HepG2 (cell line): ENCODE measurements around the gene NOTUM. TPM values are rescaled to one million over a fixed set of nuclear protein-coding genes. Genes with fewer than 3 reads are reported as not detected.

Experiments used
- FOXK1 ChIP-seq: sonication (generic); formaldehyde crosslinking; IDR thresholded peaks from 2 replicates; pipeline ENCODE4 v1.4.0; 2020; ENCODE audit warnings: low read depth, missing genetic modification reagents, borderline replicate concordance
- HNRNPH1 ChIP-seq: fragments of 200-400 bp; formaldehyde crosslinking; optimal IDR thresholded peaks from 2 replicates; pipeline ENCODE3; 2017; ENCODE audit warnings: mild to moderate bottlenecking, low read depth, low read length
- HNRNPL ChIP-seq: fragments of 200-400 bp; formaldehyde crosslinking; IDR thresholded peaks from 2 replicates; pipeline ENCODE4 v1.6.1; 2017; ENCODE audit warnings: mild to moderate bottlenecking, low read depth, low read length
- MTA3 ChIP-seq: sonication (generic); formaldehyde crosslinking; IDR thresholded peaks from 2 replicates; pipeline ENCODE4 v1.4.0; 2020; ENCODE audit warnings: missing genetic modification reagents
- NONO ChIP-seq, 2 experiments: fragments of 450-650 bp in 1 of 2; sonication (generic) in 1 of 2; formaldehyde crosslinking in 1 of 2; IDR thresholded peaks in 1 of 2; conservative IDR thresholded peaks in 1 of 2; 2 replicates each; pipeline versions ENCODE4 v1.6.1 to v1.8.0; 2017 to 2022; ENCODE audit warnings: mild to moderate bottlenecking in 1 of 2, missing genetic modification reagents in 1 of 2, moderate library complexity in 1 of 2
- SNAI1 ChIP-seq: sonication (generic); formaldehyde crosslinking; IDR thresholded peaks from 2 replicates; pipeline ENCODE4 v1.5.0; 2020; ENCODE audit warnings: mild to moderate bottlenecking, missing genetic modification reagents, borderline replicate concordance
- ZFAT ChIP-seq: sonication (generic); formaldehyde crosslinking; conservative IDR thresholded peaks from 2 replicates; pipeline ENCODE4 v1.8.1; 2023; ENCODE audit warnings: missing genetic modification reagents, inconsistent platforms
- ZNF672 ChIP-seq: sonication (generic); formaldehyde crosslinking; IDR thresholded peaks from 2 replicates; pipeline ENCODE4 v1.8.1; 2022; ENCODE audit warnings: missing genetic modification reagents
- ZNF839 ChIP-seq: sonication (generic); formaldehyde crosslinking; IDR thresholded peaks from 2 replicates; pipeline ENCODE4 v1.4.0; 2020; ENCODE audit warnings: missing genetic modification reagents, mild to moderate bottlenecking, borderline replicate concordance
- polyA plus RNA-seq, 8 experiments: library from polyadenylated mRNA; depleted of rRNA in 3 of 8; stranded (reverse) in 7 of 8; unstranded in 1 of 8; fragments of >200 nt; fragmentation: Illumina TruSeq in 4 of 8; extraction: Trizol in 4 of 8; gene quantifications; 2 replicates each; pipeline versions ENCODE4 v1.2.1 to v1.2.3, GENCODE V29; 2011 to 2016; ENCODE audit warnings: low read depth in 4 of 8, missing spikeins in 1 of 8, mixed read lengths in 1 of 8; ENCODE audit not compliant: insufficient read depth in 1 of 8
- total RNA-seq, 5 experiments: library from RNA; depleted of rRNA; stranded (reverse); fragments of >200 nt; fragmentation: Illumina TruSeq; extraction: Trizol; gene quantifications; 2 replicates each; pipeline ENCODE4 v1.2.3, GENCODE V29; 2016; ENCODE audit warnings: low read depth in 1 of 5
- TF ChIP-seq, protein P1 (sequence below): sonication (generic); formaldehyde crosslinking; IDR thresholded peaks from 2 replicates; pipeline ENCODE4 v1.5.0; 2020; ENCODE audit warnings: mild to moderate bottlenecking, missing genetic modification reagents
- TF ChIP-seq, protein P2 (sequence below): sonication (generic); formaldehyde crosslinking; IDR thresholded peaks from 2 replicates; pipeline ENCODE4 v1.4.0; 2020; ENCODE audit warnings: missing genetic modification reagents

The NOTUM gene
- total and polyA plus RNA-seq, 2 of the 13 experiments (the other 11 are each of a cell fraction or from before 2014, with no cell fraction given), result 150 to 160 TPM

DNA sequence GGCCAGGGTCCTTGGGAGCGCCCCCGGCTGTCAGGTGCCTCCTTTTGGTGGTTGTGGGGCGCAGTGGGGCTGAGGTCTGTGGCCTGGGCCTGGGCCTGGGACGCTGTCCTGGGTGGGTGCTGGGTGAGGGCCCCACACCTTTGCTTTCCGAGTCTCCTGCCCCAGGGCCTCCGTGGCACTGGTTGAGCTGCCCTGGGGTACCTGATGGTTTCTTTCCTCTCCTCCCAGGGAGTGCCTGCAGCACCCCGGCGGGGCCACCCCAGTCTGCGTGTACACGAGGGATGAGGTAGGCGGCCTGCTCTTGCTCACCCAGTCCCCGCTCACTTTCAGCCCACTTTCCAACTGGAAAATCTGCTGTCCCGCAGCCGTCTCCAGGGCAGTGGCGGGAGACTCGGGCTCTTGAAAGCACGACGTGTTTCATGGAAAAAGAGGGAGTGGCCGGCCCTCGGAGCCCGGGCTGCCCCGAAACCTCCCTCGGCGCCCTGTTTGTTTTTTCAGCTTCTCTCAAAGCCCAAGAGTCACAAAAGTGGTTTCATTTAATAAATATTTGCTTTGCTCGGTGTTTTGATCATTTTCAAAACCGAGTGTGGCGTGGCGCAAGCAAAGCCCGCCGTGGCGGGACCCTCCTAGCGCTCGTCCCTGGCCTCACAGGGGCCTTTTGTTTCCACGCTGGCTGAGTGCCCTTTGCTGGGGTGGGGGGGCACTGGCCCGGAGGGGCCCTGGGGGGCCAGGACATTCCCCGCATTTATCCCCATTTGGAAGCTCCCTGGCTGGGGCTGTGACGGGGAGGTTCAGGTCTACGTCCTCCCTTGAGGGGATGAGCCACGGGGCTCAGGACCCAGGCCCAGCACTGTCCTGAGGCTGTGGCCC is 33.8 kb upstream of the NOTUM start (continued):
- TF ChIP-seq HNRNPH1, result peak; percentile 34
- TF ChIP-seq, protein P1, sequence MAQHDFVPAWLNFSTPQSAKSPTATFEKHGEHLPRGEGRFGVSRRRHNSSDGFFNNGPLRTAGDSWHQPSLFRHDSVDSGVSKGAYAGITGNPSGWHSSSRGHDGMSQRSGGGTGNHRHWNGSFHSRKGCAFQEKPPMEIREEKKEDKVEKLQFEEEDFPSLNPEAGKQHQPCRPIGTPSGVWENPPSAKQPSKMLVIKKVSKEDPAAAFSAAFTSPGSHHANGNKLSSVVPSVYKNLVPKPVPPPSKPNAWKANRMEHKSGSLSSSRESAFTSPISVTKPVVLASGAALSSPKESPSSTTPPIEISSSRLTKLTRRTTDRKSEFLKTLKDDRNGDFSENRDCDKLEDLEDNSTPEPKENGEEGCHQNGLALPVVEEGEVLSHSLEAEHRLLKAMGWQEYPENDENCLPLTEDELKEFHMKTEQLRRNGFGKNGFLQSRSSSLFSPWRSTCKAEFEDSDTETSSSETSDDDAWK, result no peak
- no peak for TF ChIP-seq ZFAT (CRISPR knock-in tag)
- TF ChIP-seq SNAI1 (CRISPR knock-in tag), result no peak
- TF ChIP-seq FOXK1 (CRISPR knock-in tag), result peak; percentile 45; the same call in 1 of the 2 replicates
- no peak for TF ChIP-seq ZNF839 (CRISPR knock-in tag)
- no peak for TF ChIP-seq MTA3 (CRISPR knock-in tag)
- peak; percentile 65; the same call in 1 of the 2 replicates for TF ChIP-seq HNRNPL
- TF ChIP-seq NONO (IDR thresholded peaks at IDR 0.05), result no peak
- no peak for TF ChIP-seq NONO (CRISPR knock-in tag; conservative IDR thresholded peaks at IDR 0.05)
- peak; percentile 44; the same call in 1 of the 2 replicates for TF ChIP-seq ZNF672 (CRISPR knock-in tag)
- TF ChIP-seq, protein P2, sequence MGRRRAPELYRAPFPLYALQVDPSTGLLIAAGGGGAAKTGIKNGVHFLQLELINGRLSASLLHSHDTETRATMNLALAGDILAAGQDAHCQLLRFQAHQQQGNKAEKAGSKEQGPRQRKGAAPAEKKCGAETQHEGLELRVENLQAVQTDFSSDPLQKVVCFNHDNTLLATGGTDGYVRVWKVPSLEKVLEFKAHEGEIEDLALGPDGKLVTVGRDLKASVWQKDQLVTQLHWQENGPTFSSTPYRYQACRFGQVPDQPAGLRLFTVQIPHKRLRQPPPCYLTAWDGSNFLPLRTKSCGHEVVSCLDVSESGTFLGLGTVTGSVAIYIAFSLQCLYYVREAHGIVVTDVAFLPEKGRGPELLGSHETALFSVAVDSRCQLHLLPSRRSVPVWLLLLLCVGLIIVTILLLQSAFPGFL (CRISPR knock-in tag), result no peak
